ENCODE measurements around the gene EFHD1. TPM values are rescaled to one million over a fixed set of nuclear protein-coding genes. Genes with fewer than 3 reads are reported as not detected.
A peak's percentile ranks its signal among the peaks of the same experiment; 100 is the strongest.

Gene EFHD1
- total RNA-seq = 1 to 10 TPM; 6.0 to 6.6 TPM

GRCh38 chr2:232633413-232634205 is at the start of gene EFHD1:
Gene EFHD1, plus strand, starts transcription at chr2:232633604. Its CDS starts 101 bp downstream, at chr2:232633705.
- POLR2A ChIA-PET = interaction anchor here (1.0 kb wide), 1 partner anchor 9 kb away, joined by 3 read pairs; no protein-coding TSS in a partner anchor
- Mint-ChIP-seq H3K4me3 (peak within 1 kb of the TSS; percentile 51), H3K27me3 (ENCODE audit: low read depth) (peaks cover 41% of the 10 kb centered on the region), H3K36me3 (ENCODE audit: low read depth) (no peaks in the 10 kb centered on the region), H3K4me1 (ENCODE audit: low read depth) (peaks cover 10% of the 10 kb centered on the region), H3K27ac (no peak within 1 kb of the TSS), H3K9me3 (ENCODE audit: insufficient read depth) (no peaks in the 10 kb centered on the region)
- ATAC-seq (peak; percentile 92), DNase-seq (peak; percentile 68)
- CTCF ChIA-PET = interaction anchor here (0.7 kb wide), 1 partner anchor 420 kb away, joined by 3 read pairs; no protein-coding TSS in a partner anchor

- H3K4me3 Mint-ChIP-seq = no peak overlapping the region
- H3K9me3 Mint-ChIP-seq (ENCODE audit: insufficient read depth) = no peaks in the 10 kb centered on the region
- no peak for ATAC-seq
- peaks cover 22% of the 10 kb centered on the region for H3K4me1 Mint-ChIP-seq (ENCODE audit: low read depth)
- POLR2A ChIA-PET = no interaction called here
- CTCF ChIA-PET = no interaction called here
- no peaks in the 10 kb centered on the region for H3K27me3 Mint-ChIP-seq (ENCODE audit: low read depth)
- DNase-seq = no peak
- H3K27ac Mint-ChIP-seq = no peak overlapping the region
- H3K36me3 Mint-ChIP-seq (ENCODE audit: low read depth) = peaks cover 14% of the 10 kb centered on the region
Observed at GRCh38 chr2:232584238-232584637, 49.2 kb upstream of the EFHD1 start.

- DNase-seq (no peak), ATAC-seq (no peak)
- Mint-ChIP-seq H3K36me3 (ENCODE audit: low read depth) (peaks cover 3% of the 10 kb centered on the region), H3K27me3 (ENCODE audit: low read depth) (no peaks in the 10 kb centered on the region), H3K9me3 (ENCODE audit: insufficient read depth) (no peaks in the 10 kb centered on the region), H3K4me1 (ENCODE audit: low read depth) (no peaks in the 10 kb centered on the region), H3K27ac (no peak overlapping the region), H3K4me3 (no peak overlapping the region)
- CTCF ChIA-PET = no interaction called here
- POLR2A ChIA-PET = no interaction called here
Observed at GRCh38 chr2:232586943-232587505, 46.4 kb upstream of the EFHD1 start.

GRCh38 chr2:232587512-232587911 is 45.9 kb upstream of the EFHD1 start:
- ChIA-PET POLR2A (no interaction called here), CTCF (no interaction called here)
- ATAC-seq (no peak), DNase-seq (no peak)
- H3K27ac Mint-ChIP-seq = no peak overlapping the region
- no peak overlapping the region for H3K4me3 Mint-ChIP-seq
- no peaks in the 10 kb centered on the region for H3K4me1 Mint-ChIP-seq (ENCODE audit: low read depth)
- H3K27me3 Mint-ChIP-seq (ENCODE audit: low read depth) = no peaks in the 10 kb centered on the region
- H3K9me3 Mint-ChIP-seq (ENCODE audit: insufficient read depth) = no peaks in the 10 kb centered on the region
- H3K36me3 Mint-ChIP-seq (ENCODE audit: low read depth) = peaks cover 3% of the 10 kb centered on the region

GRCh38 chr2:232588031-232588430 is 45.4 kb upstream of the EFHD1 start:
- peaks cover 3% of the 10 kb centered on the region for H3K36me3 Mint-ChIP-seq (ENCODE audit: low read depth)
- H3K4me3 Mint-ChIP-seq = no peak overlapping the region
- DNase-seq (no peak), ATAC-seq (no peak)
- H3K27me3 Mint-ChIP-seq (ENCODE audit: low read depth) = no peaks in the 10 kb centered on the region
- no peak overlapping the region for H3K27ac Mint-ChIP-seq
- H3K9me3 Mint-ChIP-seq (ENCODE audit: insufficient read depth) = no peaks in the 10 kb centered on the region
- CTCF ChIA-PET = no interaction called here
- POLR2A ChIA-PET = no interaction called here
- no peaks in the 10 kb centered on the region for H3K4me1 Mint-ChIP-seq (ENCODE audit: low read depth)

GRCh38 chr2:232588680-232589585 is 44.5 kb upstream of the EFHD1 start:
- DNase-seq = no peak
- Mint-ChIP-seq H3K36me3 (ENCODE audit: low read depth) (peaks cover 1% of the 10 kb centered on the region), H3K4me3 (no peak overlapping the region), H3K9me3 (ENCODE audit: insufficient read depth) (no peaks in the 10 kb centered on the region), H3K4me1 (ENCODE audit: low read depth) (no peaks in the 10 kb centered on the region), H3K27me3 (ENCODE audit: low read depth) (no peaks in the 10 kb centered on the region), H3K27ac (no peak overlapping the region)
- CTCF ChIA-PET = interaction anchor here (1.2 kb wide), 1 partner anchor 17 kb away, joined by 5 read pairs; no protein-coding TSS in a partner anchor
- no peak for ATAC-seq
- POLR2A ChIA-PET = no interaction called here

- DNase-seq (no peak), ATAC-seq (no peak)
- Mint-ChIP-seq H3K4me1 (ENCODE audit: low read depth) (no peaks in the 10 kb centered on the region), H3K9me3 (ENCODE audit: insufficient read depth) (no peaks in the 10 kb centered on the region), H3K27ac (no peak overlapping the region), H3K36me3 (ENCODE audit: low read depth) (no peaks in the 10 kb centered on the region), H3K4me3 (no peak overlapping the region), H3K27me3 (ENCODE audit: low read depth) (no peaks in the 10 kb centered on the region)
- POLR2A ChIA-PET = no interaction called here
- CTCF ChIA-PET = interaction anchor here (1.9 kb wide), 1 partner anchor 13 kb away, joined by 9 read pairs; no protein-coding TSS in a partner anchor
Observed at GRCh38 chr2:232592772-232593395, 40.5 kb upstream of the EFHD1 start.

- CTCF ChIA-PET = no interaction called here
- POLR2A ChIA-PET = interaction anchor here (0.6 kb wide), 2 partner anchors 9 to 661 kb away, joined by 3 read pairs; no protein-coding TSS in a partner anchor
- H3K9me3 Mint-ChIP-seq (ENCODE audit: insufficient read depth) = no peaks in the 10 kb centered on the region
Observed at GRCh38 chr2:232593982-232594381, 39.4 kb upstream of the EFHD1 start.

GRCh38 chr2:232597362-232598079 is 35.9 kb upstream of the EFHD1 start:
- Mint-ChIP-seq H3K36me3 (ENCODE audit: low read depth) (no peaks in the 10 kb centered on the region), H3K4me1 (ENCODE audit: low read depth) (no peaks in the 10 kb centered on the region), H3K27me3 (ENCODE audit: low read depth) (no peaks in the 10 kb centered on the region), H3K4me3 (no peak overlapping the region), H3K27ac (no peak overlapping the region), H3K9me3 (ENCODE audit: insufficient read depth) (no peaks in the 10 kb centered on the region)
- ATAC-seq = no peak
- no peak for DNase-seq
- ChIA-PET CTCF (no interaction called here), POLR2A (no interaction called here)

More at GRCh38 chr2:232593982-232594381, 39.4 kb upstream of the EFHD1 start:
- Mint-ChIP-seq H3K36me3 (ENCODE audit: low read depth) (no peaks in the 10 kb centered on the region), H3K27me3 (ENCODE audit: low read depth) (no peaks in the 10 kb centered on the region), H3K4me1 (ENCODE audit: low read depth) (no peaks in the 10 kb centered on the region), H3K4me3 (no peak overlapping the region), H3K27ac (no peak overlapping the region)
- ATAC-seq (no peak), DNase-seq (no peak)

GRCh38 chr2:232598293-232598692 is 35.1 kb upstream of the EFHD1 start:
- Mint-ChIP-seq H3K27me3 (ENCODE audit: low read depth) (no peaks in the 10 kb centered on the region), H3K9me3 (ENCODE audit: insufficient read depth) (no peaks in the 10 kb centered on the region), H3K36me3 (ENCODE audit: low read depth) (no peaks in the 10 kb centered on the region), H3K4me3 (no peak overlapping the region), H3K4me1 (ENCODE audit: low read depth) (no peaks in the 10 kb centered on the region), H3K27ac (no peak overlapping the region)
- DNase-seq = no peak
- CTCF ChIA-PET = no interaction called here
- no peak for ATAC-seq
- POLR2A ChIA-PET = no interaction called here

All from activated CD8-positive, alpha-beta T cell treated with anti-CD3 and anti-CD28 coated beads, Interleukin-2, amount 10 ng/mL, durations not matched to agents 7 days and 5 days (primary cell).